Hypothalamus (tissue), 51 donors: ENCODE data around the gene ZNF747.

Experiments
- DNase-seq, 51 donors: peaks; one replicate each; lab custom pipeline; 2025; lab: John Stamatoyannopoulos, UW

ZNF747 gene

GRCh38 chr16:30519120-30520049, 15.3 kb downstream of the ZNF747 start:
- peak in 1 of 51 donors; percentile 85 for DNase-seq

GRCh38 chr16:30518552-30518951, 16.1 kb downstream of the ZNF747 start:
- DNase-seq = no peak

GRCh38 chr16:30515275-30515674, 19.4 kb downstream of the ZNF747 start:
- no peak for DNase-seq

- DNase-seq = no peak
These were observed 23.1 kb downstream of the ZNF747 start for GRCh38 chr16:30511509-30511908.

GRCh38 chr16:30510376-30510938, 24.2 kb downstream of the ZNF747 start:
- DNase-seq = no peak

- DNase-seq = no peak
These were observed 25.4 kb downstream of the ZNF747 start for GRCh38 chr16:30509081-30509765.

- DNase-seq = no peak
These were observed 31.0 kb downstream of the ZNF747 start for GRCh38 chr16:30503403-30504296.

- DNase-seq = no peak
These were observed 35.4 kb downstream of the ZNF747 start for GRCh38 chr16:30499284-30499683.

- peak in 1 of 51 donors; percentile 64 for DNase-seq
These were observed 39.9 kb downstream of the ZNF747 start for GRCh38 chr16:30494709-30495108.

- peak in 1 of 51 donors; percentile 97 for DNase-seq
These were observed 40.6 kb downstream of the ZNF747 start for GRCh38 chr16:30493941-30494488.

GRCh38 chr16:30491744-30492308, 42.8 kb downstream of the ZNF747 start:
- DNase-seq = no peak

- DNase-seq = no peak
These were observed 43.4 kb downstream of the ZNF747 start for GRCh38 chr16:30491229-30491628.

- DNase-seq = no peak
These were observed 44.4 kb downstream of the ZNF747 start for GRCh38 chr16:30490210-30490609.

GRCh38 chr16:30488764-30489605, 45.7 kb downstream of the ZNF747 start:
- DNase-seq = no peak

GRCh38 chr16:30485818-30486436, 48.7 kb downstream of the ZNF747 start:
- DNase-seq = no peak

GRCh38 chr16:30484887-30485286, 49.8 kb downstream of the ZNF747 start:
- DNase-seq = no peak

GRCh38 chr16:30482366-30482765, 52.3 kb downstream of the ZNF747 start:
- DNase-seq = no peak

- DNase-seq = no peak
These were observed 53.3 kb downstream of the ZNF747 start for GRCh38 chr16:30481381-30481780.
